Measurements from ENCODE around the gene STXBP5L.
A peak's percentile ranks its signal among the peaks of the same experiment; 100 is the strongest.

The STXBP5L gene

GRCh38 chr3:121405631-121406030, 497.6 kb downstream of the STXBP5L start:
- TF ChIP-seq CTCF (IDR thresholded peaks at IDR 0.05; ENCODE audit: extremely low read depth, missing control alignments) = no peak
- no peak for DNase-seq (ENCODE audit: low spot score)

- DNase-seq (ENCODE audit: low spot score) = no peak
- no peak for TF ChIP-seq CTCF (IDR thresholded peaks at IDR 0.05; ENCODE audit: extremely low read depth, missing control alignments)
Measured at GRCh38 chr3:121411523-121411922, 503.5 kb downstream of the STXBP5L start.

- no peak for TF ChIP-seq CTCF (IDR thresholded peaks at IDR 0.05; ENCODE audit: extremely low read depth, missing control alignments)
- DNase-seq (ENCODE audit: low spot score) = no peak
Measured at GRCh38 chr3:121414924-121415323, 506.9 kb downstream of the STXBP5L start.

GRCh38 chr3:121418182-121418581, 510.2 kb downstream of the STXBP5L start:
- no peak for TF ChIP-seq CTCF (IDR thresholded peaks at IDR 0.05; ENCODE audit: extremely low read depth, missing control alignments)
- no peak for DNase-seq (ENCODE audit: low spot score)

GRCh38 chr3:121424549-121424948, 516.5 kb downstream of the STXBP5L start:
- no peak for TF ChIP-seq CTCF (IDR thresholded peaks at IDR 0.05; ENCODE audit: extremely low read depth, missing control alignments)
- no peak for DNase-seq (ENCODE audit: low spot score)

- no peak for TF ChIP-seq CTCF (IDR thresholded peaks at IDR 0.05; ENCODE audit: extremely low read depth, missing control alignments)
- no peak for DNase-seq (ENCODE audit: low spot score)
Measured at GRCh38 chr3:121430664-121431215, 522.7 kb downstream of the STXBP5L start.

- TF ChIP-seq CTCF (IDR thresholded peaks at IDR 0.05; ENCODE audit: extremely low read depth, missing control alignments) = no peak
- peak; percentile 66 for DNase-seq (ENCODE audit: low spot score)
Measured at GRCh38 chr3:121431726-121432517, 523.9 kb downstream of the STXBP5L start.
